ENCODE measurements around the gene NME8. TPM values are rescaled to one million over a fixed set of nuclear protein-coding genes. Genes with fewer than 3 reads are reported as not detected.

The NME8 gene
- total and polyA plus RNA-seq, 2 experiments from 2014 or later: 0.14 to 1.3 TPM

DNA sequence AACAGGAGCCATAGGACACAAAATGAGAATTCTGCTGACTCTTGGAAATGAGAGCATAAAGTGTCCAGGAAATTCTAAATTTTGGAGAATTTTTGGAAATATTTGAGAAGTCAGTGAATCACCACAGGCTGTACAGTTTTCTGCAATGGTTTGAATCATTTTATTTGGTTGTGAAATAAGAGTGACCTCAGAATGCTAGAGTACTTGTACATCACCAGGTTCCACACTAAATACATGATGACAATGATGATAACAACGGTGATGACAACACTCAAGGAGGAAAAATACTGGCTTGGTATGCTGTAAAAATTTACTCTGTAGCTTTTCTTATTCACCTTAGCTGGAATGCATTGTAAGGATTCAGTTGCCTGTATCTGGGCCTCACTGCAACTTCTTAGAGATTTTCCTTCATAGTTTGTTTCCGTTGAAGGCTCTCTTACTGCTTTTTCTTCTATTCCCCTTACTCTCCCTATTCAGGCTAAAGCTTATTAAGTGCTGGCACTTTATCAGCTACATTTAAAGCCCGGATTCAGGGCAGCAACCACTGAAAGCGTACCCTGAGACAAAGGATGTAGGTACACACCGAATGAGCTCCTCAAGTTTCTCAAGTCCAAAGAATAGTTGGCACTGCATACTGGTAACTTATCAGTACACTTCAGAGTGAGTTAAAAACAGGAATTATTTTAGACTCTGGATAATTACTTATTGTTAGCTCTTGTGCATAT is 30.2 kb upstream of the NME8 start (continued):
- TF ChIP-seq, protein P1, sequence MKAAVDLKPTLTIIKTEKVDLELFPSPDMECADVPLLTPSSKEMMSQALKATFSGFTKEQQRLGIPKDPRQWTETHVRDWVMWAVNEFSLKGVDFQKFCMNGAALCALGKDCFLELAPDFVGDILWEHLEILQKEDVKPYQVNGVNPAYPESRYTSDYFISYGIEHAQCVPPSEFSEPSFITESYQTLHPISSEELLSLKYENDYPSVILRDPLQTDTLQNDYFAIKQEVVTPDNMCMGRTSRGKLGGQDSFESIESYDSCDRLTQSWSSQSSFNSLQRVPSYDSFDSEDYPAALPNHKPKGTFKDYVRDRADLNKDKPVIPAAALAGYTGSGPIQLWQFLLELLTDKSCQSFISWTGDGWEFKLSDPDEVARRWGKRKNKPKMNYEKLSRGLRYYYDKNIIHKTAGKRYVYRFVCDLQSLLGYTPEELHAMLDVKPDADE (IDR thresholded peaks at IDR 0.05): no peak
- no peak for TF ChIP-seq ZNF331 (CRISPR knock-in tag; IDR thresholded peaks at IDR 0.05; ENCODE audit: low read depth)
- no peak for TF ChIP-seq EZH2 (IDR thresholded peaks at IDR 0.05; ENCODE audit: low read depth, unreplicated experiment)
- no peak for TF ChIP-seq STAT1 (IDR thresholded peaks at IDR 0.05; ENCODE audit: unreplicated experiment)
- TF ChIP-seq, protein P2, sequence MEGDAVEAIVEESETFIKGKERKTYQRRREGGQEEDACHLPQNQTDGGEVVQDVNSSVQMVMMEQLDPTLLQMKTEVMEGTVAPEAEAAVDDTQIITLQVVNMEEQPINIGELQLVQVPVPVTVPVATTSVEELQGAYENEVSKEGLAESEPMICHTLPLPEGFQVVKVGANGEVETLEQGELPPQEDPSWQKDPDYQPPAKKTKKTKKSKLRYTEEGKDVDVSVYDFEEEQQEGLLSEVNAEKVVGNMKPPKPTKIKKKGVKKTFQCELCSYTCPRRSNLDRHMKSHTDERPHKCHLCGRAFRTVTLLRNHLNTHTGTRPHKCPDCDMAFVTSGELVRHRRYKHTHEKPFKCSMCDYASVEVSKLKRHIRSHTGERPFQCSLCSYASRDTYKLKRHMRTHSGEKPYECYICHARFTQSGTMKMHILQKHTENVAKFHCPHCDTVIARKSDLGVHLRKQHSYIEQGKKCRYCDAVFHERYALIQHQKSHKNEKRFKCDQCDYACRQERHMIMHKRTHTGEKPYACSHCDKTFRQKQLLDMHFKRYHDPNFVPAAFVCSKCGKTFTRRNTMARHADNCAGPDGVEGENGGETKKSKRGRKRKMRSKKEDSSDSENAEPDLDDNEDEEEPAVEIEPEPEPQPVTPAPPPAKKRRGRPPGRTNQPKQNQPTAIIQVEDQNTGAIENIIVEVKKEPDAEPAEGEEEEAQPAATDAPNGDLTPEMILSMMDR (conservative IDR thresholded peaks at IDR 0.05; ENCODE audit: low read depth in 2 of 2): no peak
- TF ChIP-seq POLR2AphosphoS5 (IDR thresholded peaks at IDR 0.05; ENCODE audit: low read depth): no peak
- no peak for TF ChIP-seq JUNB (IDR thresholded peaks at IDR 0.05; ENCODE audit: unreplicated experiment)
- no peak for TF ChIP-seq CREB1 (CRISPR knock-in tag; IDR thresholded peaks at IDR 0.05; ENCODE audit: low read depth)
- no peak for TF ChIP-seq EZH2phosphoT487 (IDR thresholded peaks at IDR 0.05; ENCODE audit: unreplicated experiment)

DNA sequence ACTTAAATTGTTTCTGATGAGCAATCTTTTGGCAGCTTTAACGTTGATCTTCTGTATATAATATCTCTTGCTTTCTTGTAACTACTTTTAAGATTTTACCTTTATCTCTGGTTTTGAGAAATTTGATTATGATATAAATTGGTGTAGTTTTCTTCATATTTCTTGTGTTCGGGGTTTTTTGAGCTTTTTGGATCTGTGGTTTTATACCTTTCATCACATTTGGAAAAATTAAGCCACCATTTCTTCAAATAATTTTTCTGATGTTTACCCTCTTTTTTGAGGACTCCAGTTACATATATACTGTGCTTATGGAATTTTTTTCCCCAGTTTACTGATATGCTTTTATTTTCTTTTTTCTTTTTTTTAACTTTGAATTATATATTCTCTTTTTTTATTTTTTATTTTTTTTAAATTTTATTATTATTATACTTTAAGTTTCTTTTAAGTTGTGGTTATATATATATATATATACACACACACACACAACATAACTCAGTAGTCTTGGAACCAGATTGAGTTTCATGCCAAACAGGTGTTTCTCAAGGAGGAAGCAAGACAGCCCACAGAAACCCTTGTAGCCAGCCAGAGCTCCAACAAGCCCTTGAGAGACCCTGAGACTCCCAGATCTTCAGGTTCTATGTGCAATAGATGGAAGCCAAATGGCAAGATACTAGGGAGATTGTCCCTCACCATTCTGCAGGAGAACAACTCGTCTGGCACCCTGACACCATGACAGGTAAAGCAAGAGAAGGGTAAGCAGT is 27.5 kb upstream of the NME8 start:
- TF ChIP-seq, protein P3, sequence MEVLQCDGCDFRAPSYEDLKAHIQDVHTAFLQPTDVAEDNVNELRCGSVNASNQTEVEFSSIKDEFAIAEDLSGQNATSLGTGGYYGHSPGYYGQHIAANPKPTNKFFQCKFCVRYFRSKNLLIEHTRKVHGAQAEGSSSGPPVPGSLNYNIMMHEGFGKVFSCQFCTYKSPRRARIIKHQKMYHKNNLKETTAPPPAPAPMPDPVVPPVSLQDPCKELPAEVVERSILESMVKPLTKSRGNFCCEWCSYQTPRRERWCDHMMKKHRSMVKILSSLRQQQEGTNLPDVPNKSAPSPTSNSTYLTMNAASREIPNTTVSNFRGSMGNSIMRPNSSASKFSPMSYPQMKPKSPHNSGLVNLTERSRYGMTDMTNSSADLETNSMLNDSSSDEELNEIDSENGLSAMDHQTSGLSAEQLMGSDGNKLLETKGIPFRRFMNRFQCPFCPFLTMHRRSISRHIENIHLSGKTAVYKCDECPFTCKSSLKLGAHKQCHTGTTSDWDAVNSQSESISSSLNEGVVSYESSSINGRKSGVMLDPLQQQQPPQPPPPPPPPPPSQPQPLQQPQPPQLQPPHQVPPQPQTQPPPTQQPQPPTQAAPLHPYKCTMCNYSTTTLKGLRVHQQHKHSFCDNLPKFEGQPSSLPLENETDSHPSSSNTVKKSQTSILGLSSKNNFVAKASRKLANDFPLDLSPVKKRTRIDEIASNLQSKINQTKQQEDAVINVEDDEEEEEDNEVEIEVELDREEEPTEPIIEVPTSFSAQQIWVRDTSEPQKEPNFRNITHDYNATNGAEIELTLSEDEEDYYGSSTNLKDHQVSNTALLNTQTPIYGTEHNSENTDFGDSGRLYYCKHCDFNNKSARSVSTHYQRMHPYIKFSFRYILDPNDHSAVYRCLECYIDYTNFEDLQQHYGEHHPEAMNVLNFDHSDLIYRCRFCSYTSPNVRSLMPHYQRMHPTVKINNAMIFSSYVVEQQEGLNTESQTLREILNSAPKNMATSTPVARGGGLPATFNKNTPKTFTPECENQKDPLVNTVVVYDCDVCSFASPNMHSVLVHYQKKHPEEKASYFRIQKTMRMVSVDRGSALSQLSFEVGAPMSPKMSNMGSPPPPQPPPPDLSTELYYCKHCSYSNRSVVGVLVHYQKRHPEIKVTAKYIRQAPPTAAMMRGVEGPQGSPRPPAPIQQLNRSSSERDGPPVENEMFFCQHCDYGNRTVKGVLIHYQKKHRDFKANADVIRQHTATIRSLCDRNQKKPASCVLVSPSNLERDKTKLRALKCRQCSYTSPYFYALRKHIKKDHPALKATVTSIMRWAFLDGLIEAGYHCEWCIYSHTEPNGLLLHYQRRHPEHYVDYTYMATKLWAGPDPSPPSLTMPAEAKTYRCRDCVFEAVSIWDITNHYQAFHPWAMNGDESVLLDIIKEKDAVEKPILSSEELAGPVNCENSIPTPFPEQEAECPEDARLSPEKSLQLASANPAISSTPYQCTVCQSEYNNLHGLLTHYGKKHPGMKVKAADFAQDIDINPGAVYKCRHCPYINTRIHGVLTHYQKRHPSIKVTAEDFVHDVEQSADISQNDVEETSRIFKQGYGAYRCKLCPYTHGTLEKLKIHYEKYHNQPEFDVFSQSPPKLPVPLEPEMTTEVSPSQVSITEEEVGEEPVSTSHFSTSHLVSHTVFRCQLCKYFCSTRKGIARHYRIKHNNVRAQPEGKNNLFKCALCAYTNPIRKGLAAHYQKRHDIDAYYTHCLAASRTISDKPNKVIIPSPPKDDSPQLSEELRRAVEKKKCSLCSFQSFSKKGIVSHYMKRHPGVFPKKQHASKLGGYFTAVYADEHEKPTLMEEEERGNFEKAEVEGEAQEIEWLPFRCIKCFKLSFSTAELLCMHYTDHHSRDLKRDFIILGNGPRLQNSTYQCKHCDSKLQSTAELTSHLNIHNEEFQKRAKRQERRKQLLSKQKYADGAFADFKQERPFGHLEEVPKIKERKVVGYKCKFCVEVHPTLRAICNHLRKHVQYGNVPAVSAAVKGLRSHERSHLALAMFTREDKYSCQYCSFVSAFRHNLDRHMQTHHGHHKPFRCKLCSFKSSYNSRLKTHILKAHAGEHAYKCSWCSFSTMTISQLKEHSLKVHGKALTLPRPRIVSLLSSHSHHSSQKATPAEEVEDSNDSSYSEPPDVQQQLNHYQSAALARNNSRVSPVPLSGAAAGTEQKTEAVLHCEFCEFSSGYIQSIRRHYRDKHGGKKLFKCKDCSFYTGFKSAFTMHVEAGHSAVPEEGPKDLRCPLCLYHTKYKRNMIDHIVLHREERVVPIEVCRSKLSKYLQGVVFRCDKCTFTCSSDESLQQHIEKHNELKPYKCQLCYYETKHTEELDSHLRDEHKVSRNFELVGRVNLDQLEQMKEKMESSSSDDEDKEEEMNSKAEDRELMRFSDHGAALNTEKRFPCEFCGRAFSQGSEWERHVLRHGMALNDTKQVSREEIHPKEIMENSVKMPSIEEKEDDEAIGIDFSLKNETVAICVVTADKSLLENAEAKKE (CRISPR knock-in tag; IDR thresholded peaks at IDR 0.05): no peak
- TF ChIP-seq CREB1 (CRISPR knock-in tag; IDR thresholded peaks at IDR 0.05; ENCODE audit: low read depth) (no peak), ZNF331 (CRISPR knock-in tag; IDR thresholded peaks at IDR 0.05; ENCODE audit: low read depth) (no peak)
- TF ChIP-seq, protein P1 (IDR thresholded peaks at IDR 0.05): no peak
- H3F3A ChIP-seq (replicated peaks; ENCODE audit: low read depth): no peaks in the 10 kb centered on the region
- peaks cover 10% of the 10 kb centered on the region; the same call in 1 of the 2 replicates for H3K4me1 ChIP-seq (ENCODE audit: insufficient read depth)
- Mint-ChIP-seq H3K4me1 (peaks cover 17% of the 10 kb centered on the region), H3K9me3 (no peaks in the 10 kb centered on the region), H3K4me3 (no peak overlapping the region), H3K36me3 (ENCODE audit: low read depth) (no peaks in the 10 kb centered on the region), H3K27ac (no peak overlapping the region), H3K27me3 (ENCODE audit: insufficient read depth, low read depth, poor library complexity) (peaks cover 2% of the 10 kb centered on the region)
- no peaks in the 10 kb centered on the region for H3K9me2 ChIP-seq (ENCODE audit: insufficient read depth)
- H3K79me2 ChIP-seq (replicated peaks; ENCODE audit: insufficient read depth): no peaks in the 10 kb centered on the region
- H3K27me3 ChIP-seq (ENCODE audit: insufficient read depth): no peaks in the 10 kb centered on the region
- no peak overlapping the region for H3K4me2 ChIP-seq
- no peak overlapping the region for H2AFZ ChIP-seq
- H3K27ac ChIP-seq (ENCODE audit: low read depth): no peak overlapping the region
- ATAC-seq (no peak), DNase-seq (ENCODE audit: low spot score) (no peak)
- H3K4me3 ChIP-seq: no peak overlapping the region
- no peaks in the 10 kb centered on the region for H3K36me3 ChIP-seq (ENCODE audit: insufficient read depth)
- no peaks in the 10 kb centered on the region for H4K20me1 ChIP-seq (replicated peaks; ENCODE audit: insufficient read depth)

Measured in GM23338 (cell line).